ENCODE measurements around the gene ACAD10. TPM values are rescaled to one million over a fixed set of nuclear protein-coding genes. Genes with fewer than 3 reads are reported as not detected.
"Not testable (repeated sequence)": the region's sequence is repeated elsewhere in the genome, so short reads cannot be mapped to it uniquely, and the experiment has no call there.

Gene ACAD10
- total RNA-seq, 1 experiment from 2014 or later: 32.9 TPM

- Histone ChIP-seq H3K27me3 (replicated peaks; ENCODE audit: insufficient read depth, low read depth, low read length, poor library complexity) (no peaks in the 10 kb centered on the region), H3K9me3 (ENCODE audit: low read depth, low read length, poor library complexity, severe bottlenecking) (no peaks in the 10 kb centered on the region), H3K4me1 (ENCODE audit: insufficient read depth, low read length, poor library complexity, severe bottlenecking) (no peaks in the 10 kb centered on the region), H3K36me3 (ENCODE audit: insufficient read depth, low read length, poor library complexity, severe bottlenecking) (no peaks in the 10 kb centered on the region), H3K27ac (ENCODE audit: low read depth, low read length, poor library complexity, severe bottlenecking) (no peak overlapping the region), H3K4me3 (ENCODE audit: low read depth, low read length, poor library complexity, severe bottlenecking) (no peak overlapping the region)
- TF ChIP-seq CTCF (conservative IDR thresholded peaks at IDR 0.05; ENCODE audit: low read depth, low read length) (no peak), EZH2 (IDR thresholded peaks at IDR 0.05; ENCODE audit: borderline replicate concordance, low read depth, low read length, poor library complexity, severe bottlenecking) (no peak)
- intact Hi-C loops (cut with micrococcal nuclease; ENCODE audit: unreplicated experiment): no loop called here
- no TSS peak for BruUV-seq (replicated peaks)
- CTCF ChIA-PET: no interaction called here
- no peak for DNase-seq (ENCODE audit: low spot score)
- POLR2A ChIA-PET (ENCODE audit: low non-redundant PET): no interaction called here
Observed at GRCh38 chr12:111733340-111733915, 47.6 kb downstream of the ACAD10 start.

DNA sequence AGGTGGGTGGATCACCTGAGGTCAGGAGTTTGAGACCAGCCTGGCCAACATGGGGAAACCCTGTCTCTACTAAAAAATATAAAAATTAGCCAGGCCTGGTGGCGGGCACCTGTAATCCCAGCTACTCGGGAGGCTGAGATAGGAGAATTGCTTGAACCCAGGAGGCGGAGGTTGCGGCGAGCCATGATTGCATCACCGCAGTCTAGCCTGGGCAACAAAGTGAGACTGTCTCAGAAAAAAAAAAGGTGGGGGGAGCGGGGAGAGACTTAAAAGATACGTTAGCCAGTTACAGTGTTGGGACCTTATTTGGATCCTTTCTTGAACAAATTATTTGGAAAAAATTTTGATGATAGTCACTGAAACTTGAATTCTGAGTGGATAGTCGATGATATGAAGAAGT, 53.7 kb downstream of the ACAD10 start:
- BruUV-seq (replicated peaks); DNase-seq (ENCODE audit: low spot score); H3K4me3 ChIP-seq (ENCODE audit: low read depth, low read length, poor library complexity, severe bottlenecking); H3K9me3 ChIP-seq (ENCODE audit: low read depth, low read length, poor library complexity, severe bottlenecking); H3K27ac ChIP-seq (ENCODE audit: low read depth, low read length, poor library complexity, severe bottlenecking); H3K4me1 ChIP-seq (ENCODE audit: insufficient read depth, low read length, poor library complexity, severe bottlenecking); intact Hi-C loops (cut with micrococcal nuclease; ENCODE audit: unreplicated experiment); H3K27me3 ChIP-seq (replicated peaks; ENCODE audit: insufficient read depth, low read depth, low read length, poor library complexity); H3K36me3 ChIP-seq (ENCODE audit: insufficient read depth, low read length, poor library complexity, severe bottlenecking); CTCF ChIA-PET: not testable (repeated sequence)
- POLR2A ChIA-PET (ENCODE audit: low non-redundant PET): interaction anchor here (0.7 kb wide), 1 partner anchor 25 kb away, joined by 5 read pairs; no protein-coding TSS in a partner anchor

DNA sequence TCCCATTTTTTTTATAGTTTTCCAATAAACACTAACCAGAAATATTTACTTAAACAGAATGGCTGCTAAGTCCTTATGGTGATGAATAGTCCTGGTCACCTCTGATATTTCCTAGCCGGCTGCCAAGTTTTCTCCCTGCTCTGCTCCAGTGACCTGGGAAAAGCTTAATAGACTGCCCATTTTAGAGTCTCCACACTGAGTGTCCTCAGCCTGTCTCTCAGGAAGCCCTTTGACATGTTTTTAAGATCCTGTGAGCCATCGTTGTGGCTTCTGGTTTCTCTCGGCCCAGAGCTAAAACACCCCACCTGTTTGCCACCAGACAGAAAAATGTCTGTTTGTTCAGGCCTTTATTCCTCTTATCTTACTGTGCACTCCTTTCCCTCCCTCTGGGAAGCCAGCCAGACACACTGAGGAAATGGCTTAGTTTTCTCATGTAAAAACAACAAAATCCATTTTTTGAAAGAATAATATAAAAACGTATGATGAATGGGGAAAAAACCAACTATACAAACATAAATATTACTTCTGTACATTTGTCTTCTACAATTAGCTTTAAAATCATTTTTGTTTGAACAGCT, 55.5 kb downstream of the ACAD10 start:
- no peak overlapping the region for H3K4me3 ChIP-seq (ENCODE audit: low read depth, low read length, poor library complexity, severe bottlenecking)
- intact Hi-C loops (cut with micrococcal nuclease; ENCODE audit: unreplicated experiment): no loop called here
- TF ChIP-seq CTCF (conservative IDR thresholded peaks at IDR 0.05; ENCODE audit: low read depth, low read length) (no peak), EZH2 (IDR thresholded peaks at IDR 0.05; ENCODE audit: borderline replicate concordance, low read depth, low read length, poor library complexity, severe bottlenecking) (no peak)
- no peaks in the 10 kb centered on the region for H3K4me1 ChIP-seq (ENCODE audit: insufficient read depth, low read length, poor library complexity, severe bottlenecking)
- no peaks in the 10 kb centered on the region for H3K27me3 ChIP-seq (replicated peaks; ENCODE audit: insufficient read depth, low read depth, low read length, poor library complexity)
- no peak for DNase-seq (ENCODE audit: low spot score)
- CTCF ChIA-PET: no interaction called here
- BruUV-seq (replicated peaks): no TSS peak
- H3K36me3 ChIP-seq (ENCODE audit: insufficient read depth, low read length, poor library complexity, severe bottlenecking): peaks cover 6% of the 10 kb centered on the region
- POLR2A ChIA-PET (ENCODE audit: low non-redundant PET): no interaction called here
- H3K27ac ChIP-seq (ENCODE audit: low read depth, low read length, poor library complexity, severe bottlenecking): no peak overlapping the region
- no peaks in the 10 kb centered on the region for H3K9me3 ChIP-seq (ENCODE audit: low read depth, low read length, poor library complexity, severe bottlenecking)

DNA sequence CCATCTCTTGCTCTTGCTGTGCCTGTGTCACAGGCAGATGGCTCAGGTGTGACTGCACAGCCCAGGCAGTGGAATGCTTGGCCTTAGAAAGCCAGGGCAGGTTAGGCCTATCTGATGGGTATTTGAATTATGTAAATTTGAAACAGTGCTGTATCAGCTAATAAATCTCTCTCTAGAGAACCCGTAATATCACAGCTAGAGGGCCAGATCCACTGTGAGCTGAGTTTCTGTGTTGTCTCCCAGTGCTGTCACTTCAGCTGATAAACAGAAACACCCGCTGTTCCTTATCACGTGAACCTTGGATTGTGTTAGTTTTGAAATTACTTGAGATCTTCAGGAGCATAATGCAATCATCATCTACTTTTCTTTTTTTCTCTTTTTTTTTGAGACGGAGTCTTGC, 59.4 kb downstream of the ACAD10 start:
- POLR2A ChIA-PET (ENCODE audit: low non-redundant PET): no interaction called here

More for the DNA sequence above, 59.4 kb downstream of the ACAD10 start:
- H3K27me3 ChIP-seq (replicated peaks; ENCODE audit: insufficient read depth, low read depth, low read length, poor library complexity): no peaks in the 10 kb centered on the region
- H3K36me3 ChIP-seq (ENCODE audit: insufficient read depth, low read length, poor library complexity, severe bottlenecking): peaks cover 15% of the 10 kb centered on the region
- H3K9me3 ChIP-seq (ENCODE audit: low read depth, low read length, poor library complexity, severe bottlenecking): no peaks in the 10 kb centered on the region
- no TSS peak for BruUV-seq (replicated peaks)
- H3K4me1 ChIP-seq (ENCODE audit: insufficient read depth, low read length, poor library complexity, severe bottlenecking): no peaks in the 10 kb centered on the region
- DNase-seq (ENCODE audit: low spot score): no peak
- no peak overlapping the region for H3K4me3 ChIP-seq (ENCODE audit: low read depth, low read length, poor library complexity, severe bottlenecking)
- intact Hi-C loops (cut with micrococcal nuclease; ENCODE audit: unreplicated experiment): no loop called here
- TF ChIP-seq CTCF (conservative IDR thresholded peaks at IDR 0.05; ENCODE audit: low read depth, low read length) (no peak), EZH2 (IDR thresholded peaks at IDR 0.05; ENCODE audit: borderline replicate concordance, low read depth, low read length, poor library complexity, severe bottlenecking) (no peak)
- H3K27ac ChIP-seq (ENCODE audit: low read depth, low read length, poor library complexity, severe bottlenecking): no peak overlapping the region
- CTCF ChIA-PET: no interaction called here

Measured in A673 (cell line).